Left colon (tissue), 2 donors: ENCODE results near the gene LGALS7B. TPM values are rescaled to one million over a fixed set of nuclear protein-coding genes. Genes with fewer than 3 reads are reported as not detected.
A peak's percentile ranks its signal among the peaks of the same experiment; 100 is the strongest.
"Not testable (repeated sequence)": the region's sequence is repeated elsewhere in the genome, so short reads cannot be mapped to it uniquely, and the experiment has no call there.

ENCODE experiments used
- ATAC-seq: fragments of 200-7000 bp; cut with Tn5 transposase; one replicate; pipeline ENCODE4 v1.9.1; 2020; ENCODE audit warnings: mild to moderate bottlenecking, moderate library complexity
- DNase-seq, 2 donors: peaks; one replicate each; pipeline ENCODE4 v3.0.0-alpha.2; 2020
- intact Hi-C, 2 donors: fragments of 100-400 bp; cut with DNase I in 1 of 2; cut with micrococcal nuclease in 1 of 2; formaldehyde crosslinking; loops; one replicate each; pipeline versions ENCODE4 v1.11.2 to v1.14.0; 2022; cut with DNase I, micrococcal nuclease
- long read RNA-seq: library from polyadenylated mRNA; unstranded; transcript quantifications from one replicate; pipeline ENCODE4 v2.0.0, GENCODE V29; 2021
- total RNA-seq, 2 donors: library from RNA; stranded (reverse); fragmentation: NEBNext Ultra II Directional; extraction: Animal tissue kit (Norgen Biotek cat#: 25700); gene quantifications; one replicate each; pipeline ENCODE4 v1.2.1, GENCODE V29; 2021
- donor health status: DM: no; HTN: no; CAD: no.
- donor health status: DM: yes; HTN: yes; CAD: no.

LGALS7B gene
- not detected for total RNA-seq
- long read RNA-seq = 0 reads

DNA sequence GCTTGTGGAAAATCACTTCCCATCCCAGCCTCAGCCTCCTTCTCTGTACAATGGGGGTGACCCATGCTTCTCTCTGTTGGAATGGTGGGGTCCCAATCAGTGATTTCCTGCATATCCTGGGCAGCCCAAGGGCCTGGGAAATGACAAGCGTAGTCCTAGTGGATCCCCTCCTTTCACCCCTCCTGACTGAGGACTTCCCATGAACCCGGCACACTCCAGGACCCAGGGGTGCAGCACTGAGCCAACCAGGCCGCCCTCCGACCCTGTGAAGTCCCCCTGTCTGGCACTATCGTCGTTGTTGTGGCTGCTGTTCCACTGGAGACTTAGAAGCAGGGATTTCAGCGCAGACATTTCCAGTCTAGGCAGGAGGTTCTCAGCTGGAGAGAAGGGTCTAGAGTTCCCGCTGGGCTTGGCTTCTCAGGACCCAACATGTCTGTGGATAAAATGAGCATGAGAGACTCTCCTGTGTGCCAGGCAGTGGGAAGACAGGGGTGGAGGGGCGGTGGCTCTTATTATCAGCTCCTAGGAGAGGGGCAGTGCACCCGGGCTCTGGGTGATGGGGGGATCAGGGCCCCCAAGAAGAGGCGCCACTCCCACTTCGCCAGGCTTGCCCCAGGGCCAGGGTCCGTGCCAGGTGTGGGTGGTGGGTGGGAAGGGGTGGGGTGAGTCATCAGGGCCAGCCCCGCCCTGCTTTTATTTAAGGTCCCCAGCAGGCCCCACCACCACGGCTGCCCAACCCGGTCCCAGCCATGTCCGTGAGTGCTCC, at the start of gene LGALS7B:
Gene LGALS7B (plus strand): TSS at position 723 of the 766 bp plus-strand sequence. CDS start 27 bp downstream, at position 750.
- intact Hi-C loops = no loop called here
- DNase-seq = no peak
- no peak for ATAC-seq

DNA sequence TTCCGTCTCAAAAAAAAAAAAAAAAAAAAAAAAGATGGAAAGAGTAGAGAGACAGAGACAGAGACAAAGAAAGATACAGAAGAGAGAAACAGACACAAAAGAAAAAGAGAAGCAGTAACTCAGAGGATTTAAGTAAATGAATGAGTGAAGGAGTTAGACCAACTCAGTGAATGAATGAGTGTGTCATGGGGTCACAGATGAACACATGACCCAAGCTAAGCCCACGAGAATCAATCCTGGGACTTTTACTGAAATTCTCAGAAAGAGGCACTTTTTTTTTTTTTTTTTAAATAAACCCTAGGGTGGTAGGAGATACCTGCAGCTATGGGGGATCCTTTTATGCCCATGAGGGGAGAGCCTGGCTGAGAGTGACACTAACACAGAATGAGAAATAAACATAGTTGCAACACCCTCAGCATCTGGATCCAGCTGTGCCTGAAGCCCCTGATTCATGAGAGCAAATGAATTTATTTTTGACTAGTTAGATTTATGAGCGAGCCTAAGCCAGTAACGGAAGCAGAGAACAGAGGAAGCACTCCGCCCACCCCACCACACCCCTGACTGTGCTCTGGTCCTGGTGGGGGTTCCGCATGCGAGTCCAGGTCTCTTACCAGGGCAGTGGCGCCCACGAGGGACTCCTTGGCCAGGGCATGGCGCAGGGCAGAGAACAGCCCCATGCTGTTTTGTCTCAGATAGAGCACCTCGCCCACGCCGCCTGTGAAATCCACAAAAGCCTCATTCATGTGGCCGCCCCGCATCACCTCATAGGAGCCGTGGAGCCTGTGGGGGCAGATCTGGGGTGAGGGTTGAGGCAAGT, 49.4 kb upstream of the LGALS7B start:
- DNase-seq (no peak), ATAC-seq (no peak)
- intact Hi-C loops = no loop called here

DNA sequence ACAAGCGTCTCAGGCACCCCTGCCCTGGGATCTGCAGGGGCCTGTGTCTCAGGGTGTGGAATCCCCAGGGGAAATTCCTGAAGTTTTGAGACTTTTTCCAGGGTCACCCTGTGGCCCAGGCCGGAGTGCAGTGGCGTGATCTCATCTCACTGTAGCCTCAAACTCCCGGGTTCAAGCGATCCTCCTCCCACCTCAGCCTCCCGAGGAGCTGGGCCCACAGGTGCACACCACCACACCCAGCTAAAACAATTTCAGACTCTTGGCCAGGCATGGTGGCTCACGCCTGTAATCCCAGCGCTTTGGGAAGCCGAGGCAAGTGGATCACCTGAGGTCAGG, 48.8 kb upstream of the LGALS7B start:
- intact Hi-C loops = no loop called here
- DNase-seq (no peak), ATAC-seq (no peak)

DNA sequence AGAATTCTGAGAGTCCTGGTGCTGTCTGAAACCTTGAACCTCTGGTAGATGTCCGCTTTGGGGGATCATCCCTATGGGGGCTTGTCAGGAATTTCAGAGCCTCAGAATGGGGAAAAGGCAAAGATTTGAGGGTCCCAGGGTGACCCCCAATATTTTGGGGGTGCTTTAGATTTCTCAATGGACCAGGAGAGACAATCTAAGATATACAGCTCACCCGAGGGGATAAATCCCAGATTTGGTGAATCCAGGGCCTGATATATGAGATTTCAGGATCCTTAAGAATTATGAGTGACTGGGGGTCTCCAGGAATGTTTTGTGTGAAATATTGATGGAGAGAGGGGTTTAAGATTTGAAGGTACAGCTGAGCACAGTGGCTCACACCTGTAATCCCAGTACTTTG, 48.1 kb upstream of the LGALS7B start:
- ATAC-seq (no peak), DNase-seq (no peak)
- intact Hi-C loops = no loop called here

DNA sequence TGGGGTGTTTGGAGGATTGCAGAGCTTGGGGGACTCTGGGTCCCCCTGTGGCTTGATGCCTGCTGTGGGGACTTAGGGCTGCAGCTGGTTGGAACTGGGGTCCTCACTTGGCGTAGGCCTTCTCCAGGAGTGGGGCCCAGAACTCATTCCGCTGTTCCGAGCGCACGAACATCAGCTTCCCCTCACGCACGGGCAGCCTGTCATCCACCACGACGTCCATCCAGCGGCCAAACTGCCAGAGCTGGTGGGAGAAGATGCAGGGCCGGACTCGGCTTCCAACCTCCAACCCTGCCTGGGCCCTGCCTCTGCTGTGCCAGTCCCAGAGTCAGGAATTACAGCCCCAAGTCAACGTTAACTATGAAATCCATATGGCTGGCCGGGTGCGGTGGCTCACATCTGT, 47.3 kb upstream of the LGALS7B start:
- intact Hi-C loops = no loop called here
- ATAC-seq = no peak
- DNase-seq = no peak

DNA sequence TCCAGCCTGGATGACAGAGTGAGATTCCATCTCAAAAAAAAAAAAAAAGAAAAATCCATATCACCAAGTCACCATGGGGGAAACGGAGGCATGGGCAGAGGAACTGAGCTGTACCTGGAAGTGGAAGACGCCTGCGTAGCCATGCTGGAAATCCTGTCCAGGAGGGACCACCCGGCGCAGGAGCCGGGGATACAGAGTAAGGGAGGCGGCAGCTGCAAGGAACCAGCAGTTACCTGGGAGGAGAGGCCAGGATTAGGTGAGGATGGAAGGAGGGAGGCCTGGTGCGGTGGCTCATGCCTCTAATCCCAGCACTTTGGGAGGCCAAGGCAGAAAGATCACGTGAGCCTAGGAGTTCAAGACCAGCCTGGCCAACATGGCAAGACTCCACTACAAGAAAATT, 46.7 kb upstream of the LGALS7B start:
- no peak for DNase-seq
- intact Hi-C loops = no loop called here
- ATAC-seq = no peak

DNA sequence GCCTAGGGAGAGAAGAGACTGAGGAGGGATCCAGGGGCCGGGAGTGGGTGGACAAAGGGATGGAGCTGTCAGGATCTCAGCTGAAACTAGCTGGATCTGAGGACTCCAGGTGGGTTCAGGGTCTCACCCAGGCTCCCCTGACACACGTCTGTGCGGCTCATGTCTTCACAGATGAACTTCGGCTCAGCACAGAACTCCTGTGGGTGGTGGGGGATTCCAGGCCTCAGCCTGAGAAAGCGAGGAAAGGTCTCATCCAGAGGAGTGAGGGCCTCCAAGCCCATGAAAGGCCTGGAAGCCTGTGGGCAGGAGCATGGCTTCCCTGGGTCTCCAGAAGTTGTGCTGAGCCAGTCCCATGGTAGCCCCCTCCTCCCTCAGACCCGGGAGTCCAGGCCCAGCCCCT, 46.1 kb upstream of the LGALS7B start:
- intact Hi-C loops = no loop called here
- no peak for DNase-seq
- ATAC-seq = no peak

DNA sequence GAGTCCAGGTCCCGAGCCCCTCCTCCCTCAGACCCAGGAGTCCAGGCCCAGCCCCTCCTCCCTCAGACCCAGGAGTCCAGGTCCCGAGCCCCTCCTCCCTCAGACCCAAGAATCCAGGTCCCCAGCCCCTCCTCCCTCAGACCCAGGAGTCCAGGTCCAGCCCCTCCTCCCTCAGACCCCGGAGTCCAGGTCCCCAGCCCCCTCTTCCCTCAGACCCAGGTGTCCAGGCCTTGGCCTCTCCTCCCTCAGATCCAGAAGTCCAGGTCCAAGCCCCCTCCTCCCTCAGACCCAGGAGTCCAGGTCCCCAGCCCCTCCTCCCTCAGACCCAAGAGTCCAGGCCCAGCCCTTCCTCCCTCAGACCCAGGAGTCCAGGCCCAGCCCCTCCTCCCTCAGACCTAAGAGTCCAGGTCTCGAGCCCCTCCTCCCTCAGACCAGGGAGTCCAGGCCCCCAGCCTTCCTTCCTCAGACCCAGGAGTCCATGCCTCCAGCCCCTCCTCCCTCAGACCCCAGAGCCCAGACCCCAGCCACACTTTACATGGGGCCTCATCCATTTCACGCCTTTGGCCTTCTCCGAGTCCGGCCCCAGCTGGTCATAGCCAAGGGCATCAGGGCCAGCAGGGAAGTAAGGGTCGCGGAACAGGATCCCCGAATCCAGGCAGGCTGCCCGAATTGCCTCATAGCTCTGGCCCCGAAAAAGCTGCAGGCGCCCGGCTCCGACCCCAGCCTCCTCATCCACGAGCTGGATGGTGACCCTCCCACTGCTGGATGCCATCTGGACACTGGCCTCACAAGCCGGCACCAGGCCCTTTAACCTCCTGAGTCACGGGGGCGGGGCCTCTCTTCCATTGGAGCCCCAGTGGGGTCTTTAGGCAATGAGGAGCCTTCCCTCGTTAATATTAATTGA, 45.4 kb upstream of the LGALS7B start:
- intact Hi-C loops = no loop called here
- ATAC-seq = no peak
- DNase-seq = no peak

DNA sequence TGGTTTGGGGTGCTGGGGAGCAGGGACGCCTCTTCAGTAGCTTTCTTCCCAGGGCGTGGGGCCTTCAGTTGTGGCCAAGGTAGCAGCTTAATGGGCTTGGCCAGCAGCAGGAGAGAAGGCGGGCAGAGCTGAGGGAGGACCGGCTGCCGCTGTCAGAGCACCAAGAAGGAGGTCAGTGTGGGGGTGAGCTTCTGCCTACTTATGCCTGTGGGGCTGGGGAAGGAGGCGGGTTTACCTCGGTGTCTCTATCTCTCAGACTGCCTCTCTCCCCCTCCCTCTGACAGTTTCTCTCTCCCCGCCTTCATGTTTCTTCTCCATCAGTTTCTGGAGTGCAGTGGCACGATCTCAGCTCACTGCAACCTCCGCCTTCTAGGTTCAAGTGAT, 44.7 kb upstream of the LGALS7B start, which contains the start of gene CAPN12:
Gene CAPN12 (minus strand): TSS at position 177 of the 384 bp plus-strand sequence. CDS start 309 bp downstream, outside the sequence.
- ATAC-seq (no peak), DNase-seq (no peak)
- intact Hi-C loops = no loop called here

DNA sequence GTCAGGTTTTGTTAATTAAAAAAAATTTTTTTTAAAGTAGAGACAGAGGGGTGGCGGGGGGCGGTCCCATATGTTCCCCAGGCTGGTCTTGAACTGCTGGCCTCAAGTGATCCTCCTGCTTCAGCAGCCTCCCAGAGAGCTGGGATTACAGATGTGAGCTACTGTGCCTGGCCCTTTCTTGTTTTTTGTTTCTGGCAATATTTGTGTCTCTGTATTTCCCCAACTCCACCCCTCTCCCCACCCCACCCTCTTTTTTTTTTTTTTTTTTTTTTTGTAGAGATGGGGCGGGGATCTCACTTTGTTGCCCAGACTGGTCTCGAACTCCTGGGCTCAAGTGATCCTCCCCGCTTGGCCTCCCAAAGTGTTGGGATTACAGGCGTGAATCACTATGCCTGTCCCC, 44.1 kb upstream of the LGALS7B start:
- no peak for ATAC-seq

DNA sequence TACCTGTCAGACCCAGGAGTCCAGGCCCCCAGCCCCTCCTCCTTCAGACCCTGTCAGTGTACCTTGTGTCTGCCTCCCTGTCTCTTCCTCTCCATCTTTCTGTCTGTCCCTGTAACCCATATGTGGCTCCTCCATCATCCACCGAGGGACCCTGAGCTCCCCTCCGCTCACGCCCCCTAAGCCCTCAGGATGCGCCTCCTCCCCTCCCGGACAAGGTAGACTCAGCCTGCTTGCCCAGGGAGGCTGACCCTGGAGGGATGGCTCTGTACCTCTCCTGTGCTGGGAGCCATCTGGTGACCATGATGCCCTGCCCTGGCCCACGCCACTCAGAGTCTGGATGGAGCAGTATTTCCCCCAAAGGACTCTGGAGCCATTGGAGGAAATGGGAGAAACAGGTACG, 43.7 kb upstream of the LGALS7B start:
- no peak for ATAC-seq

More for the DNA sequence above, 44.1 kb upstream of the LGALS7B start:
- intact Hi-C loops = no loop called here
- DNase-seq = no peak

DNA sequence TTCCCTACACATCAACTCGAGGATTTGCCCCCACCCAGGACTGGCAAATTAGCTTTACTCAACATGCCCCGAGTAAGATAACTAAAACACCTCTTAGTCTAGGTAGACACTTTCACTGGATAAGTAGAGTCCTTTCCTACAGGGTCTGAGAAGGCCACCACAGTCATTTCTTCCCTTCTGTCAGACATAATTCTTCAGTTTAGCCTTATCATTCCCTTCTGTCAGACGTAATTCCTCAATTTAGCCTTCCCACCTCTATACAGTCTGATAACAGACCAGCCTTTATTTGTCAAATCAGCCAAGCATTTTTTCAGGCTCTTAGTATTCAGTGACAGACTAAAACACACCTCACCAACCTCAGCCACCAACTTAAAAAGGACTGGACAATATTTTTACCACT, 35.2 kb upstream of the LGALS7B start:
- intact Hi-C loops, DNase-seq, ATAC-seq: not testable (repeated sequence)

More for the DNA sequence above, 43.7 kb upstream of the LGALS7B start:
- DNase-seq = no peak
- intact Hi-C loops = no loop called here

DNA sequence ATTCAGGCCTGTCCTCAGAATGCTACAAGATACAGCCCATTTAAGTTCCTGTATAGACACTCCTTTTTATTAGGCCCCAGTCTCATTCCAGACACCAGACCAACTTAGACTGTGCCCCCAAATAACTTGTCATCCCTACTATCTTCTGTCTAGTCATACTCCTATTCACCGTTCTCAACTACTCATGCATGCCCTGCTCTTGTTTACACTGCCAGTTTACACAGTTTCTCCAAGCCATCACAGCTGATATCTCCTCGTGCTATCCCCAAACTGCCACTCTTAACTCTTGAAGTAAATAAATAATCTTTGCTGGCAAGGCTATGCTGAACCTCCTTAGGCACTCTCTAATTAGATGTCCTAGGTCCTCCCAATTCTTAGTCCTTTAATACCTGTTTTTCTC, 34.8 kb upstream of the LGALS7B start:
- DNase-seq, ATAC-seq, intact Hi-C loops: not testable (repeated sequence)

DNA sequence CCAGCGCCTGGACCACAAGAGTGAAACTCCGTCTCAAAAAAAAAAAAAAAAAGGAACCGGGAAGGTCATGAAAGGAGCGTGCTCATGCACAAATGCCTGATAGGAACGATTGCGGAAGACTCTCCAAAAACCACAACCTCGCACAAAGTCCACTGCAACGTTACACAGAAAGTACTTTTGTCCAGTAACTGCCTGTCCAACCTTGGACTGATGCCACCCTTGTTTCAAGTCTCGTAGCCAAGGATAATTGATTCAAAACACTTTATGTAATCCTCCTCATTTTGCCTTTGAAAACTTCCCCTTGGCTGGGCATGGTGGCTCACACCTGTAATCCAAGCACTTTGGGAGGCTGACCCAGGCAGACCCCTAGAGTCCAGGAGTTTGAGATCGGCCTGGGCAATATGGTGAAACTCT, 29.4 kb upstream of the LGALS7B start:
- peak; percentile 92 for ATAC-seq
- intact Hi-C loops = no loop called here
- peak; percentile 63 to 73 for DNase-seq

DNA sequence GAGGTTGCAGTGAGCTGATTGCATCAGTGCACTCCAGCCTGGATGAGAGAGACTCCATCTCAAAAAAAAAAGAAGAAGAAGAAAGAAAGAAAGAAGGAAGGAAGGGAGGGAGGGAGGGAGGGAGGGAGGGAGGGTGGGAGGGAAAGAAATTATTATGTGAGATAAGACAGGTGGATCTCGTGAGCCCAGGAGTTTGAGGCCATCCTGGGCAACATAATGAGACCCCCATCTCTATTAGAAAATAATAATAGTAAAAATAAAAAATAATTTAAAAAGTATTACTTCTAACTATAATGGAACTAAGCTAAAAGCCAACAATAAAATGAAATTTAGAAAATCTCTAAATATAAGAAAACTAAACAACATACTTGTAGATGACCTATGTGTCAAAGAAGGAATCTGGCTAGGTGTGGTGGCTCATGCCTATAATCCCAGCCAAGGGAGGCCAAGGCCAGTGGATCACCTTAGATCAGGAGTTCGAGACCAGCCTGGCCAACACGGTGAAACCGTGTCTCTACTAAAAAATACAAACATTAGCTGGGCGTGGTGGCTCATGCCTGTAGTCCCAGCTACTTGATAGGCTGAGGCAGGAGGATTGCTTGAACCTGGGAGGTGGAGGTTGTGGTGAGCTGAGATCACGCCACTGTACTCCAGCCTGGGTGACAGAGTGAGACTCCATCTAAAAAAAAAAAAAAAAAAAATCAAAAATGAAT, 28.0 kb upstream of the LGALS7B start:
- ATAC-seq, intact Hi-C loops, DNase-seq: not testable (repeated sequence)

DNA sequence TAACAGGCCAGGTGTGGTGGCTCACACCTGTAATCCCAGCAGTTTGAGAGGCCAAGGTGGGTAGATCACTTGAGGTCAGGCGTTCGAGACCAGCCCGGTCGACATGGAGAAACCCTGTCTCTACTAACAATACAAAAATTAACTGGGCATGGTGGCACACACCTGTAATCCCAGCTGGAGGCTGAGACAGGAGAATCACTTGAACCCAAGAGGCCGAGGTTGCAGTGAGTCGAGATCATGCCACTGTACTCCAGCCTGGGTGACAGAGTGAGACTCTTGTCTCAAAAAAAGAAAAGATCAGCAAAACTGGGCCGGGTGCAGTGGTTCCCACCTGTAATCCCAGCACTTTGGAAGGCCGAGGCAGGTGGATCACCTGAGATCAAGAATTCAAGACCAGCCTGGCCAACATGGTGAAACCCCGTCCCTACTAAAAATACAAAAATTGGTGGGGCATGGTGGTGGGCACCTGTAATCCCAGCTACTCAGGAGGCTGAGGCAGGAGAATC, 27.1 kb upstream of the LGALS7B start:
- ATAC-seq, DNase-seq, intact Hi-C loops: not testable (repeated sequence)

DNA sequence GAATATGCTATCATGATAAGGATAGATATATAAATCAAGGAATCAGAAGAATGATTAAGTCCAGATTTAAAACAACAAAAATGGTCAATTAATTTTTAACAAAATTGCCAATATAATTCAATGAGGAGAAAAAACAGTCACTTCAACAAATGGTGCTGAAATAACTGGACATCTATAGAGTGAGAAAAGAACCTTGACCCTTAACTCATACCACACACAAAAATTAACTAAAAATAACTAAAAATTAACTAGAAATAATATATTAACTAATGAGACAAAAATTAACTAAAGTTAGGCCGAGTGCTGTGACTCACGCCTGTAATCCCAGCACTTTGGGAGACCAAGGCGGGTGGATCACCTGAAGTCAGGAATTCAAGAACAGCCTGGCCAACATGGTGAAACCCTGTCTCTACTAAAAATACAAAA, 25.2 kb upstream of the LGALS7B start:
- intact Hi-C loops = no loop called here
- DNase-seq (no peak), ATAC-seq (no peak)

DNA sequence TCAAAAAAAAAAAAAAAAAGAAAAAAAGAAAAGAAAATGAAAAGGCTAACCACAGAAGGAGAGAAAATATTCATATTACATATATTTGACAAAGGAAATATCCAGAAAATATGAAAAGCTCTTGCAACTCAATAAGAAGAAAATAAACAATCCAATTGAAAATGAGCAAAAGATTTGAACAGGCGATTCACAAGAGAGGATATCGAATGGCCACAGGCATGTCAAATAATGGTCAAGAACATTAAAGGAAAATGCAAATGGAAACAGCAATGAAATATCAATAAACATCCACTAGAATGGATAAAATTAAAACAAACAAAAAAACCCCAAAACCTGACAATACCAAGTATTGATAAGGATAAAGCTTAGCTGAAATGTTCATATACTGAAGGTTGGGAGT, 23.8 kb upstream of the LGALS7B start:
- intact Hi-C loops = no loop called here
- DNase-seq (no peak), ATAC-seq (no peak)
